Inflammatory macrophage treated with lipopolysaccharide for 4 hours (primary cell): ENCODE data around the gene OVOL1.
"Not testable (repeated sequence)": the region's sequence is repeated elsewhere in the genome, so short reads cannot be mapped to it uniquely, and the experiment has no call there.

Source experiments
- DNase-seq: peaks from one replicate; pipeline ENCODE4 v3.0.0-alpha.2; 2020

The OVOL1 gene

DNA sequence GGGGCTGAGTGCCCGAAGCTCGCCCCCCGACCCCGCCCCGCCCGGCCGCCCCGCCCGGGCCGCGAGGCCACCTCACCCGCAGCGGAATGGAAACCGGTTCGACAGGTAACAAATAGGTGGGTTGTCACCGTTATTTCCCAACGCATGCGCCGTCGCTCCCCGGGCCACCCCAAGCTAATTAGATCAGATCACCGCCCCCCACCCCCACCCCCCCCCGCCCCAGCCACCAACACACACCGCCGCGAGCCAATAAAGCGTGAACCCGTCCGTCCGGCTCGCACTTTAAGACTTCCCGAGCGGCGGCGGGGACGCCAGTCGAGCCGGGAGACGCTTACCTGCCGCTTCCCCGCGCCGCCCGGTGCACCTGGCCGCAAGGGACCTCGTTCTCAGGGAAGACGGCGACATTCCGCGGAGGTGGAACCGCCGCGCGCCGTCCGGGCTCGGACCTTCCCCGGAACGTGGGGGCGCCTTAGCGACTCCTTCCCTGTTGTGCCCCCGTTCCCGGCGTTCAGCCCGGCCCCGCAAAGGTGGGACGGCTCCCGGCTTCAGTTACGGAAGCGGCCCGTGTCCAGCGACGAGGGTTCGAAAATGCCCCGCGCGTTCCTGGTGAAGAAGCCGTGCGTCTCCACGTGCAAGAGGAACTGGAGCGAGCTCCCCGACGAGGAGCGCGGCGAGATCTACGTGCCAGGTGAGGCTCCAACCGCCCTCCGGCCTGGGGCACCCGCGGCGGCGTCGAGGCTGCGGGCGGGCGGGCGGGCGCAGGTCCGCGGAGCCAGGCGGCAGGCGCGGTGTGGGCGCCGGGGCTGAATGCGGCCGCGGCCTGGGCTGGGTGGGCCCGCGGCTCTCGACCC, at the start of gene OVOL1:
OVOL1 (plus strand) TSS at position 278 of the 851 bp plus-strand sequence; CDS start at position 589, 311 bp downstream.
- DNase-seq = no peak

- no peak for DNase-seq
Measured at GRCh38 chr11:65739022-65739421, 47.8 kb upstream of the OVOL1 start.

DNA sequence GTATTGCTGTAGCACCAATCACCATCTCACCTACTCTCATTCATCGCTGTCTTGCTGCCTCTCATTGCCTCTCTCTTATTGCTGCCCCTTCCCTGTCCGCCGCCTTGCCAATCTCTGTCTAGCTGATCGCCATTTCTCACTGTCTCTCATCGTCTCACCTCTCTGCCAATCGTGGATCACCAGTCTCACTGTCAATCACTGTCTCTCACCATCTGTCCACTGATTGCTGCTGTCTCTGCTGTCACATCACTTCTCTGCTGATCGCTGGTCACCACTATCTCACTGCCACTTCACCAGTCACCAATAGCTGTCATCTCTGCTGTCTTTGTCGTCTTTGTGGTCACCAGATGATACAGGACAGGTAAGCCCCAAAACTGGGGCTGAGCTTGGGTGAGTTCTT, 45.7 kb upstream of the OVOL1 start:
- DNase-seq = no peak

DNA sequence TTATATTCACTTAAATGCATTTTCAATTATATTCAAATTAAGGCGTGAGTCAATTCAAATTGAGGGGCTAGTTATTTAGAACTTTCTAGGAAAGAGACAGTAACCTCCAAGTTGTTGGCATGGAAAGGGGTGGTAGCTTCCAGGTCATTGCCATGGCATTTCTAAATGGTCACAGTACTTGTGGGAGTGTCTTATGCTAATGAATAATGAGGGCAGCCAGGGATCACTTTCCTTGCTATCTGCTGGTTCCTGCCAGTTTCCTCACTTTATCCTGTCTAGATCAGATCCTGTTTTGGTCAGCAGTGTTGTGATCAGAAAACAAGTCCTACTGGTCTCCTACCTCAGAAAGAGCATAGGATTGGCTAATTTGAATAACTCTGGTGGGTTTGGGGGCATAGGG, 44.5 kb upstream of the OVOL1 start:
- DNase-seq = no peak

DNA sequence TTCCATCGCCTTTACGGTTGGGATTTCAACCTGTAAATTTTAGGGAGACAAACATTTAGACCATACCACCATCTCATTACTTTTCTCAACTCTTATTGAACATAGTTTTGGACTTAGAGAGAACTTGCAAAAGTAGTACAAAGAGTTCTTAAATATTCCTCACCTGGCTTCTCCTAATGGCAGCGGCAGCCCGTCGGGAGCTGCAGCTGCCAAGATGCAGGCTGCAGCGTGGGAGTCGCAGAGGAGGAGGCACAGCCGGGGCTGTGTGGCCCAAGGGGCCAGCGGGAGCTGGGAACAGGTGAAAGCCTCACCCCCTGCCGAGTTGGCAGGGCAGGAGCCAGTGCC, 43.2 kb upstream of the OVOL1 start:
- no peak for DNase-seq

- peak; percentile 60 for DNase-seq
Measured at GRCh38 chr11:65744026-65744698, 42.7 kb upstream of the OVOL1 start.

- no peak for DNase-seq
Measured at GRCh38 chr11:65744699-65745042, 42.2 kb upstream of the OVOL1 start.

- no peak for DNase-seq
Measured at GRCh38 chr11:65745049-65745448, 41.8 kb upstream of the OVOL1 start.

DNA sequence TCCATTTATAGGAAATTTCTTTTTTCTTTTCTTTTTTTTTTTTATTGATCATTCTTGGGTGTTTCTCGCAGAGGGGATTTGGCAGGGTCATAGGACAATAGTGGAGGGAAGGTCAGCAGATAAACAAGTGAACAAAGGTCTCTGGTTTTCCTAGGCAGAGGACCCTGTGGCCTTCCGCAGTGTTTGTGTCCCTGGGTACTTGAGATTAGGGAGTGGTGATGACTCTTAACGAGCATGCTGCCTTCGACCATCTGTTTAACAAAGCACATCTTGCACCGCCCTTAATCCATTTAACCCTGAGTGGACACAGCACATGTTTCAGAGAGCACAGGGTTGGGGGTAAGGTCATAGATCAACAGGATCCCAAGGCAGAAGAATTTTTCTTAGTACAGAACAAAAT, 24.7 kb upstream of the OVOL1 start:
- not testable (repeated sequence) for DNase-seq

GRCh38 chr11:65762816-65763215, 24.0 kb upstream of the OVOL1 start:
- DNase-seq = not testable (repeated sequence)

- no peak for DNase-seq
Measured at GRCh38 chr11:65764434-65764833, 22.4 kb upstream of the OVOL1 start.

DNA sequence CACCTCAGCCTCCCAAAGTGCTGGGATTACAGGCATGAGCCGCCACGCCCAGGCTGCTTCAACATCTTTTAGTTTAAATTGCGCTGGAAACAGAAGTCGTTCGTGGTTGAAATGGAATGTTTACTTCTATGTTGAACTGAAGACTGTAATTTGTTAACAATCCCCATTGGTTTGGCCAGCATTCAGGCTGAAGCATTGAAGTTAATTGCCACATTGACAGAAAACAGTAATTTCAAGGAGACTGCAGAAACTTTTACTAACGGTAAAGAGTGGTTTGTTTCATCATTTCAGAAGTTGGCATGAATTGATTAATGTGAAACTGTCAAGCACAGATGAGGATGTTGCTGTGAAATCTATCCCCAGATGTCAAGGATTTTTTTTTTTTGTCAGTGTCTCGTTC, 20.3 kb upstream of the OVOL1 start:
- peak; percentile 55 for DNase-seq

GRCh38 chr11:65767406-65767805, 19.5 kb upstream of the OVOL1 start:
- no peak for DNase-seq

- peak; percentile 69 for DNase-seq
Measured at GRCh38 chr11:65767806-65768205, 19.1 kb upstream of the OVOL1 start.

- DNase-seq = no peak
Measured at GRCh38 chr11:65770951-65771567, 15.8 kb upstream of the OVOL1 start.

DNA sequence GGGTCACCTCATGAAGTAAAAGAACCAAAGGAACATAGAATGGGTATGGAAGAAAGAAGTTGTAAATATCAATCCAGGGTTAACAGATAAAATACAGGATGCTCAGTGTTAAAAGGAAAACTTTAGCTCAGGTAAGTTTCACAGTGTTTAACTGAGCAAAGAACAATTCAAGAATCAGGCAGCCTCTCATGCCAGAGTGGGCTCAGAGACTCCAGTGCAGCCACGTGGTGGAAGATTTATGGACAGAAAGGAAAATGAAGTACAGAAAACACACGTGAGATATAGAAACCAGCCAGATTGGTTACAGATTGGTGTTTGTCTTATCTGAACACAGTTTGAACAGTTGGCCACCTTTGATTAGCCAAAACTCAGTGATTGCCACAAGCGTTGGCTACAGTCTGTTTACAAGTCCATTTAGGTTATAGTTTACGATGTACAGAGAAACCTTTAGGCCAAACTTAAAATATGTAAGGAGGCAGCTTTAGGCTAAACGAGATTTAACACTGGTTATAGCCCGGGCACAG, 15.2 kb upstream of the OVOL1 start:
- DNase-seq = no peak

- peak; percentile 42 for DNase-seq
Measured at GRCh38 chr11:65773784-65774411, 13.0 kb upstream of the OVOL1 start.

- no peak for DNase-seq
Measured at GRCh38 chr11:65774525-65775306, 12.1 kb upstream of the OVOL1 start.

GRCh38 chr11:65776196-65776595, 10.7 kb upstream of the OVOL1 start:
- peak; percentile 99 for DNase-seq

GRCh38 chr11:65776710-65777141, 10.1 kb upstream of the OVOL1 start:
- DNase-seq = no peak

DNA sequence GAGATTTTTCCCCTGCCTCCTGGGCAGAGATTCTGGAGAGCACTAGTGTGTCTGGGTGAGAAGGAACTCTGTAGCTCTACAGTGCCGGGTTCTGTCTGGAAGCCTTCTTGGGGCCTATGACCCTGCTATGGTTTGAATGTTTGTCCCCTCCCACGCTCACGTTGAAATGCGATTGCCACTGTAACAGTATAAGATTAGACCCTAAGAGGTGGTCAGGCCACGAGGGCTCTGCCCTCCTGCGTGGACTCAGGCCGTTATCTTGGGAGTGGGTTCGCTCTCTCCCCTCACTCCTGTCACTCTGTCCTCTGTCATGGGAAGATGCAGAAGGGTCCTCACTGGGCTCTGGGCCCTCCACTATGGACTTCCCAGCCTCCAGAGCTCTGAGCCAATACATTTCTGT, 9.6 kb upstream of the OVOL1 start:
- DNase-seq = no peak

GRCh38 chr11:65777821-65778361, 9.0 kb upstream of the OVOL1 start:
- DNase-seq = no peak
